HFF-Myc (cell line): ENCODE measurements around the gene GAL.

Experiments
- DNase-seq: peaks from one replicate; pipeline ENCODE4 v3.0.0-alpha.2; 2011; ENCODE audit warnings: low read depth; ENCODE audit errors: extremely low read depth
- H3K4me3 ChIP-seq: replicated peaks from 2 replicates; pipeline ENCODE4 v1.5.1; 2011; ENCODE audit warnings: low read depth, mild to moderate bottlenecking, control low read depth, low read length
- TF ChIP-seq, protein P1 (sequence below): IDR thresholded peaks from 2 replicates; pipeline ENCODE4 v1.5.1; 2012; ENCODE audit warnings: mild to moderate bottlenecking, low read depth, low read length, control low read depth; ENCODE audit errors: missing control alignments

GAL gene

DNA sequence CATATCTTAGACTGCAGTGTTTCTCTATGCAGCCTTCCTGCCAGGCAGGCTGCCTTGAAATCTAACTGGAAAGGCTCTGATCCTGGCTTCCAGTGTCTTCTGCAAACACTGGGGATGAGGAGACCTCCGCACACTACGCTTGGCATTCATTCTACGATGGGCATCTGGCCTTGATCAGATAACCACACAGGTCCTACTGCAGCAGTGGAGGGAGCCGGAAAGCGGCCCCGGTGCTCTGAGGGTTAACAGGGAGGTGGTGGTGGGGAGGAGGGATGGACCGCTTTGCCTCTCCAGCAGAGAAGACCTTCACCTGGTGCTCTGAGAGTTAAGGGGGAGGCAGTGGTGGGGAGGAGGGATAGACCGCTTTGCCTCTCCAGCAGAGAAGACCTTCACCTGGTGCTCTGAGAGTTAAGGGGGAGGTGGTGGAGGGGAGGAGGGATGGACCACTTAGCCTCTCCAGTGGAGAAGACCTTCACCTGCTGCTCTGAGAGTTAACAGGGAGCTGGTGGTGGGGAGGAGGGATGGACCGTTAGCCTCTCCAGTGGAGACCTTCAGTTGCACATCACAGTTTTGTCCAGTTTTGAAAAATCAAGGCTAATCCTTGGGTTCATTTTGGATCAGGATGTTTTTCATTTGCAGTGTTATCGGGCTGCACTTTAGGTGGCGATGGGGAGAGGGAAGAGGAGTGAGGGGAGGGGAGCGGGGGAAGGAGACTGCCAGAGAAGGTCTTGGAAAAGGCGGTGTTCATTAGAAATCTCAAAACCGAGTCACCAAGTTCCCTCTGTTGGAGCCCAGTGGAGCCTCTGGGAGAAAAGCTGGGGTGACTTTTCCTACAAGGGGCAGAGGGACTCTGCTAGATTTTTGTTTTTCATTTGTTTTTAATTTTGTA lies 5.6 kb downstream of the GAL start:
- DNase-seq: no peak
- no peak overlapping the region for H3K4me3 ChIP-seq
- TF ChIP-seq, protein P1, sequence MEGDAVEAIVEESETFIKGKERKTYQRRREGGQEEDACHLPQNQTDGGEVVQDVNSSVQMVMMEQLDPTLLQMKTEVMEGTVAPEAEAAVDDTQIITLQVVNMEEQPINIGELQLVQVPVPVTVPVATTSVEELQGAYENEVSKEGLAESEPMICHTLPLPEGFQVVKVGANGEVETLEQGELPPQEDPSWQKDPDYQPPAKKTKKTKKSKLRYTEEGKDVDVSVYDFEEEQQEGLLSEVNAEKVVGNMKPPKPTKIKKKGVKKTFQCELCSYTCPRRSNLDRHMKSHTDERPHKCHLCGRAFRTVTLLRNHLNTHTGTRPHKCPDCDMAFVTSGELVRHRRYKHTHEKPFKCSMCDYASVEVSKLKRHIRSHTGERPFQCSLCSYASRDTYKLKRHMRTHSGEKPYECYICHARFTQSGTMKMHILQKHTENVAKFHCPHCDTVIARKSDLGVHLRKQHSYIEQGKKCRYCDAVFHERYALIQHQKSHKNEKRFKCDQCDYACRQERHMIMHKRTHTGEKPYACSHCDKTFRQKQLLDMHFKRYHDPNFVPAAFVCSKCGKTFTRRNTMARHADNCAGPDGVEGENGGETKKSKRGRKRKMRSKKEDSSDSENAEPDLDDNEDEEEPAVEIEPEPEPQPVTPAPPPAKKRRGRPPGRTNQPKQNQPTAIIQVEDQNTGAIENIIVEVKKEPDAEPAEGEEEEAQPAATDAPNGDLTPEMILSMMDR: no peak

DNA sequence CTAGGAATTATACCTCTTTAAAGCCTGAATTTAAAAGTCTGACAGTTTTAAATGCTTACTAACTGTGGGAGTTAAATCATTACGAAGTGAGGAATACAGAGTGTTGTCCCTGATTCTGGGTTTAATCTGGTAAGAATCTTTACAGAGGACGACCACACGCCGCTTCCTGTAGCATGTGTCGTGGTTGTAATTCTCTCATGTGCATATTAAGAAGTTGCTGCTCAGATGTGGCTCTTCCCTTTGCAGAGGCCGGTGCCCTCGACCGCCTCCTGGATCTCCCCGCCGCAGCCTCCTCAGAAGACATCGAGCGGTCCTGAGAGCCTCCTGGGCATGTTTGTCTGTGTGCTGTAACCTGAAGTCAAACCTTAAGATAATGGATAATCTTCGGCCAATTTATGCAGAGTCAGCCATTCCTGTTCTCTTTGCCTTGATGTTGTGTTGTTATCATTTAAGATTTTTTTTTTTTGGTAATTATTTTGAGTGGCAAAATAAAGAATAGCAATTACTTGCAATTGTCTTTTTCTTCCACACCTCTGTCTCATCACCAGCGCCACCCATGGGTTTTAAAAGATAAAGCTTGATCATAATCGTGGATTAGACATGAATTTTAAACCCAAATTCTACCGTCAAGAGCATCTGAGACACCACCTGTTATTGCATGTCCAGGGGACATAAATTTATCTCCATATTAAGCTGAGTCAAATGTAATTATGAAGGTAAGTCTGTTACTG lies 6.5 kb downstream of the GAL start:
- DNase-seq: no peak
- H3K4me3 ChIP-seq: no peak overlapping the region
- TF ChIP-seq, protein P1: no peak

DNA sequence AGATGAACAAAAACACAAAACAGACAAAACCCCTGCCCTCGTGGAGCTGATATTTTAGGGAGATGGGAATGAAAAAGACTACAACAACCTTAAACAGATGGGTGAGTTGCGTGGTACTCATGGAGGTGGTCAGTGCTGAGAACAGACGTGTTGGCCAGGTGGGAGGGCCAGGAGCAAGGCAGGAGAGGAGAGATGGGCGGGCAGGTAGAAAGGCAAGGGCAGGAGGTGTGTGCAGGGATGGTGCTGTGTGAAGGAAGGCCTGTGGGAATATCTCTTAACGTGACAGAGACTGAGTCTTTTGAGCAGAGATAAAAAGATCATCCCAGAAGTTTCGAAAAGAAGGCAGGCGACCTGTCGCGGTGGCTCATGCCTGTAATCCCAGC lies 7.0 kb downstream of the GAL start:
- TF ChIP-seq, protein P1: no peak
- no peak for DNase-seq
- no peak overlapping the region for H3K4me3 ChIP-seq

DNA sequence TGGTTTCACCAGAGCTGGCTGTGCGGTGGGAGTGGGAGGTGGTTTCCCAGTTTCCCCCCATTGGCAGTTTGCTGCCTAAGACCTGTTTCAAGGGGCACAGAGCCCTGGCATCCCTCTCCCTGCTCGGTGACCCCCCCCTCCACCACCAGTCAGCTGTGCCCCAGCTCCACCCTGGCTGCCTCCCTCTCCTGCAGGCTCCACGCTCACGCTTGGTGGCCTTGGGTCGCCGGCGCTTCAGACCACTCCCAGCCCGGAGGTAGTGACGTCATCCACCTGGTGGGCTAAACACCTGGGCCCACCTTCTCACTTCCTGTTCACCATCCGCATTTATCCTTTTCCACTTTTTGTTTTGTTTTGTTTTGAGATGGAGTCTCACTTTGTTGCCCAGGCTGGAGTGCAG lies 7.8 kb downstream of the GAL start:
- DNase-seq: no peak
- TF ChIP-seq, protein P1: no peak
- no peak overlapping the region for H3K4me3 ChIP-seq

DNA sequence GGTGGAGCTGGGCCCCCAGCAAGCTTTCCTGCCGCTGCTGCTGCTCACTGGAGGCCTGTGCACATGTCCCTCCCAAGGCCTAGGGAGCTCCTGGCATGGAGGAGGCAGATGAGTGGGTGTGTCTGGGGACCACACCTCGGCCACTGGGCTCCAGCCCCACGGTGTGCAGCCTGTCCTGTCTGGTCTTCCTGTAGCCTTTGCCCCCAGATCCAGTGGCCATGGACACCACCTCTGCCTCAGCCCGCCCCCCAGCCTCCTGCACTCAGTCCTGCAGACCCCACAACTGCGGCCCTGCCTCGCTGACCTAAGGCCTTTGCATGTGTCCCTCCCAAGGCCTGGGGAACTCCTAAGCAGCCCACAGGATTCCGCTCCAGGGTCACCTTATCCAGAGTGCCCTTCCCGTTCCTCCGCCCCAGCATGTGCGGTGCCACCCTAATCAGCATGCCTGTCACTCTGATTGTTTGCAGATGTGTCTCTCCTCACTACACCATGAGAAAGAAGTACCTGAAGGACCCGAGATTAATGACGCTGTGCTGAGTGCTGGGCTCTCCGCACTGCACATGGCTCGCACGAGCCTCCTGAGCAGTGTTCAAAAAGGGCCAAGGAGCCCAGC lies 8.6 kb downstream of the GAL start:
- TF ChIP-seq, protein P1: no peak
- no peak overlapping the region for H3K4me3 ChIP-seq
- no peak for DNase-seq

DNA sequence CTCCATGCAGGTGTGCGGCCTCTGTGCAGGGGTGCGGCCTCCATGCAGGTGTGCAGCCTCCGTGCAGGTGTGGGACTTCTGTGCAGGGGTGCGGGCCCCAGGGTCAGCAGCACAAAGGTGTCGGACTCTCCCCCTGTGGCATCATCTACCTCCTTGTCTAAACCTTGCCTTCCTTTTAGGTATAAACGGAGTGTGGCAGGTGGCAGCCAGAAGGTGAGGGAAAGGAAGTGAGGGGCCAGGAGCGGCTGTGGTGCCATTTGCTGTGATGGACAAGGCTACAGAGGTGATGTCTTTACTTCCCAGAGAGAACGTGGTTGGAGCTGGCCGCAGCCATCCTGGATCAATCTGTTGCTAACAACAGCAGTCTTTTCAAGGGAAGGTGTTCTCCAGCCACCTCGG lies 9.1 kb downstream of the GAL start:
- TF ChIP-seq, protein P1: no peak
- H3K4me3 ChIP-seq: no peak overlapping the region
- DNase-seq: no peak
